Trophoblast cell (in vitro differentiated cells and primary cell): Measurements from ENCODE around the gene USP17L26.

Source experiments
- DNase-seq, 2 donors: peaks; one replicate each; pipeline ENCODE4 v3.0.0-alpha.2; 2016
- H2AFZ ChIP-seq: 2 replicates; pipeline ENCODE4 v1.6.1; 2013; ENCODE audit warnings: low read length, moderate library complexity, mild to moderate bottlenecking; ENCODE audit not compliant: insufficient read depth, poor library complexity
- H2AK5ac ChIP-seq: 2 replicates; pipeline ENCODE4 v1.6.1; 2013; ENCODE audit warnings: mild to moderate bottlenecking, low read length
- H2BK120ac ChIP-seq: 2 replicates; pipeline ENCODE4 v1.6.1; 2013; ENCODE audit warnings: low read length, mild to moderate bottlenecking, moderate library complexity; ENCODE audit not compliant: insufficient read depth, poor library complexity
- H2BK12ac ChIP-seq: 2 replicates; pipeline ENCODE4 v1.6.1; 2013; ENCODE audit warnings: mild to moderate bottlenecking, low read length, moderate library complexity
- H2BK5ac ChIP-seq: 2 replicates; pipeline ENCODE4 v1.6.1; 2013; ENCODE audit warnings: low read length, low read depth, moderate library complexity, mild to moderate bottlenecking; ENCODE audit not compliant: poor library complexity
- H3K14ac ChIP-seq: 2 replicates; pipeline ENCODE4 v1.6.1; 2013; ENCODE audit warnings: mild to moderate bottlenecking, low read length
- H3K18ac ChIP-seq: 2 replicates; pipeline ENCODE4 v1.6.1; 2013; ENCODE audit warnings: mild to moderate bottlenecking, low read length
- H3K23ac ChIP-seq: 2 replicates; pipeline ENCODE4 v1.6.1; 2013; ENCODE audit warnings: low read length
- H3K27ac ChIP-seq: 2 replicates; pipeline ENCODE4 v1.5.1; 2013; ENCODE audit warnings: low read depth, mild to moderate bottlenecking, inconsistent platforms, low read length, moderate library complexity
- H3K27me3 ChIP-seq: 2 replicates; pipeline ENCODE4 v1.6.1; 2013; ENCODE audit warnings: inconsistent platforms, mild to moderate bottlenecking, low read length, moderate library complexity; ENCODE audit not compliant: insufficient read depth
- H3K36me3 ChIP-seq, 2 experiments: 1 replicate in 1 of 2; 2 replicates in 1 of 2; pipeline ENCODE4 v1.6.1; 2013; ENCODE audit warnings: low read length in 2 of 2, mild to moderate bottlenecking in 2 of 2, moderate library complexity in 1 of 2; ENCODE audit not compliant: insufficient read depth in 2 of 2, control insufficient read depth in 1 of 2
- H3K4ac ChIP-seq: 2 replicates; pipeline ENCODE4 v1.6.1; 2013; ENCODE audit warnings: low read depth, mild to moderate bottlenecking, low read length, moderate library complexity
- H3K4me1 ChIP-seq, 2 experiments: 1 replicate in 1 of 2; 2 replicates in 1 of 2; pipeline ENCODE4 v1.6.1; 2013; ENCODE audit warnings: low read length in 2 of 2, mild to moderate bottlenecking in 2 of 2, moderate library complexity in 1 of 2; ENCODE audit not compliant: insufficient read depth in 2 of 2, control insufficient read depth in 1 of 2
- H3K4me2 ChIP-seq: 2 replicates; pipeline ENCODE4 v1.6.1; 2013; ENCODE audit warnings: inconsistent platforms, mild to moderate bottlenecking, low read length, moderate library complexity
- H3K4me3 ChIP-seq: 2 replicates; pipeline ENCODE4 v1.5.1; 2013; ENCODE audit warnings: mild to moderate bottlenecking, low read depth, low read length, inconsistent platforms
- H3K79me1 ChIP-seq: one replicate; pipeline ENCODE4 v1.6.1; 2013; ENCODE audit warnings: low read length
- H3K79me2 ChIP-seq: 2 replicates; pipeline ENCODE4 v1.6.1; 2013; ENCODE audit warnings: low read length, mild to moderate bottlenecking; ENCODE audit not compliant: control insufficient read depth, insufficient read depth, poor library complexity
- H3K9ac ChIP-seq: 2 replicates; pipeline ENCODE4 v1.6.1; 2013; ENCODE audit warnings: mild to moderate bottlenecking, low read length
- H3K9me3 ChIP-seq: 2 replicates; pipeline ENCODE4 v1.6.1; 2013; ENCODE audit warnings: low read depth, mild to moderate bottlenecking, control low read depth, inconsistent platforms, low read length; ENCODE audit not compliant: insufficient read depth
- H4K12ac ChIP-seq: 2 replicates; pipeline ENCODE4 v1.6.1; 2013; ENCODE audit warnings: low read depth, mild to moderate bottlenecking, low read length, moderate library complexity
- H4K8ac ChIP-seq: 2 replicates; pipeline ENCODE4 v1.6.1; 2013; ENCODE audit warnings: low read depth, mild to moderate bottlenecking, low read length, moderate library complexity
- H4K91ac ChIP-seq: one replicate; pipeline ENCODE4 v1.6.1; 2013; ENCODE audit warnings: low read depth, mild to moderate bottlenecking, low read length, moderate library complexity
- WGBS: extraction: QIAGEN DNeasy Blood & Tissue Kit; methylation state at CpG from one replicate; pipeline ENCODE4 v1.1.7; 2013; ENCODE audit warnings: missing lambda C conversion rate; ENCODE audit not compliant: insufficient read length, insufficient coverage; ENCODE audit errors: extremely low coverage; 5-methylcytosine and 5-hydroxymethylcytosine counted together

USP17L26 gene

DNA sequence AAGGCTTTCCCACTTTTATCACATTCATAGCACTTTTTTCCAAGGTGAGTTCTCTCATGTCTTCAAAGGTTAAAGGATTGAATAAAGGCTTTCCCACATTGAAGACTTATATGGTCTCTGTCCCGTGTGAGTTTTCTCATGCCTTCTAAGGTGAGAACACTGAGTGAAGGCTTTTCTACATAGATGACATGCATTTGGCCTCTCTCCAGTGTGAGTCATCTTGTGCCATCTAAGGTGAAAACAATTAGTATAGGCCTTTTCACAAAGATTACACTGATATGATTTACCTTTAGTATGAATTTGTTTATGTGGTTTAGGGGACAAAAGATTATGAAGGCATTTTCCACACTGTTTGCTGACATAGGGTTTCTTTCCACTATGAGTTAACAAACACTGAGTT lies 49.7 kb downstream of the USP17L26 start:
- Histone ChIP-seq H4K91ac (no peak overlapping the region), H3K9me3 (no peaks in the 10 kb centered on the region), H3K4ac (no peak overlapping the region), H3K23ac (no peak overlapping the region), H3K14ac (no peak overlapping the region), H2BK120ac (no peak overlapping the region), H2BK5ac (no peak overlapping the region), H3K27me3 (no peaks in the 10 kb centered on the region), H2BK12ac (no peak overlapping the region), H3K27ac (no peak overlapping the region), H4K12ac (no peak overlapping the region), H3K9ac (no peak overlapping the region), H2AK5ac (no peak overlapping the region), H3K4me1 (no peaks in the 10 kb centered on the region), H3K18ac (no peak overlapping the region), H3K79me2 (no peaks in the 10 kb centered on the region), H4K8ac (no peak overlapping the region), H2AFZ (no peak overlapping the region), H3K4me2 (no peak overlapping the region), H3K79me1 (no peaks in the 10 kb centered on the region), H3K36me3 (no peaks in the 10 kb centered on the region), H3K4me3 (no peak overlapping the region)
- WGBS = no CpG with 5 or more reads among the region's 1 CpG
- DNase-seq = peak; percentile 27 to 67
